PC-9 (cell line): ENCODE data around the gene SPESP1.

Experiments
- EZH2 ChIP-seq: fragments of 200-600 bp; sonication (generic); IDR thresholded peaks from 2 replicates; pipeline ENCODE4 v1.8.0; 2017; ENCODE audit warnings: antibody characterized with exemption, low read depth
- TF ChIP-seq, protein P1 (sequence below): fragments of 200-600 bp; sonication (generic); conservative IDR thresholded peaks from 2 replicates; pipeline ENCODE4 v1.6.1; 2017; ENCODE audit warnings: mixed run types, antibody characterized with exemption, mild to moderate bottlenecking, moderate library complexity

DNA sequence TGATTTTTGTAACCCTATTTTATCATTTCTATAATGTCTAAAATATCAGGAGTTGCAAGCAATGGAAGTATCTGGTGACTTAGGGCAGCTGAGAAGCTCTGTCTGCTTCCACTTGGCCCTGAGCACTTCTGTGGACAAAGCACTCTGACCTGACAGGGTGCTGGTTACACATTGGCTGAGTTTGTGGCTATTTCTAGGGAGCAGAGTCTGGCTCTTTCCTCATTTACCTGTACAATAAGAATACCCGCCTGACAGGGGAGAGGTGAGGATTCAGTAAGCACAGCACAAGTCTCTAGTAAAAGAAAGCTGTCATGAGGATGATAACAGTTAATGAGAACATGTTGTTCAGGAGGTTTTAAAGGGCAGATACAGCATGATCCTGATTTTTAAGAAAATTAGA is 33.3 kb upstream of the SPESP1 start:
- TF ChIP-seq EZH2: no peak
- TF ChIP-seq, protein P1, sequence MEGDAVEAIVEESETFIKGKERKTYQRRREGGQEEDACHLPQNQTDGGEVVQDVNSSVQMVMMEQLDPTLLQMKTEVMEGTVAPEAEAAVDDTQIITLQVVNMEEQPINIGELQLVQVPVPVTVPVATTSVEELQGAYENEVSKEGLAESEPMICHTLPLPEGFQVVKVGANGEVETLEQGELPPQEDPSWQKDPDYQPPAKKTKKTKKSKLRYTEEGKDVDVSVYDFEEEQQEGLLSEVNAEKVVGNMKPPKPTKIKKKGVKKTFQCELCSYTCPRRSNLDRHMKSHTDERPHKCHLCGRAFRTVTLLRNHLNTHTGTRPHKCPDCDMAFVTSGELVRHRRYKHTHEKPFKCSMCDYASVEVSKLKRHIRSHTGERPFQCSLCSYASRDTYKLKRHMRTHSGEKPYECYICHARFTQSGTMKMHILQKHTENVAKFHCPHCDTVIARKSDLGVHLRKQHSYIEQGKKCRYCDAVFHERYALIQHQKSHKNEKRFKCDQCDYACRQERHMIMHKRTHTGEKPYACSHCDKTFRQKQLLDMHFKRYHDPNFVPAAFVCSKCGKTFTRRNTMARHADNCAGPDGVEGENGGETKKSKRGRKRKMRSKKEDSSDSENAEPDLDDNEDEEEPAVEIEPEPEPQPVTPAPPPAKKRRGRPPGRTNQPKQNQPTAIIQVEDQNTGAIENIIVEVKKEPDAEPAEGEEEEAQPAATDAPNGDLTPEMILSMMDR: no peak
